GM18951 (cell line): ENCODE results near the gene CYP46A1.

Source experiments
- POLR2A ChIP-seq: IDR thresholded peaks from 4 replicates; pipeline ENCODE4 v1.6.1; 2011; ENCODE audit warnings: mild to moderate bottlenecking; ENCODE audit not compliant: insufficient read length, insufficient read depth; ENCODE audit errors: extremely low read depth
- in situ Hi-C: fragments of 300-500 bp; cut with MboI; formaldehyde crosslinking; loops from one replicate; pipeline ENCODE4 v1.12.0; 2022; ENCODE audit warnings: low sequenced_read_pairs, mixed read lengths, inconsistent platforms; ENCODE audit not compliant: unreplicated experiment

Gene CYP46A1

DNA sequence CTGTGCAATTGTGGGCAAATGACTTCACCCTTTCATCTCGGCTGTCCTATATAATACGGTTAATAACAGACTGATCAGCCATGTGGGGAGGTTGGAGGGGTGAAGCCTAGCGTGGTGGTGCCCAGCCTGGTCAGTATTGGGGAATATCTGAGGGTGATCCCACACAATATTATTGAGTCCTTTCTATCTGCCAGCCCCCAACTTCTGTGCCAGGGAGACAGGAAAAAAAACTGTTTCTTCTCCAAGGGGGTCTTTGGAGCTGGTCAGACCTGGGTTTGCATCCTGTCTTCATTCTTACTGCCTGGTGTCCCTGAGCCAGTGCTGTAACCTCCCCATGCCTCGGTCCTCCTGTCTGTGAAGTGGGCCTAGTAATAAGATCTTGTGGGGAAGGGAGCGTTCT, 6.5 kb downstream of the CYP46A1 start:
- in situ Hi-C loops, result no loop called here
- TF ChIP-seq POLR2A, result no peak

DNA sequence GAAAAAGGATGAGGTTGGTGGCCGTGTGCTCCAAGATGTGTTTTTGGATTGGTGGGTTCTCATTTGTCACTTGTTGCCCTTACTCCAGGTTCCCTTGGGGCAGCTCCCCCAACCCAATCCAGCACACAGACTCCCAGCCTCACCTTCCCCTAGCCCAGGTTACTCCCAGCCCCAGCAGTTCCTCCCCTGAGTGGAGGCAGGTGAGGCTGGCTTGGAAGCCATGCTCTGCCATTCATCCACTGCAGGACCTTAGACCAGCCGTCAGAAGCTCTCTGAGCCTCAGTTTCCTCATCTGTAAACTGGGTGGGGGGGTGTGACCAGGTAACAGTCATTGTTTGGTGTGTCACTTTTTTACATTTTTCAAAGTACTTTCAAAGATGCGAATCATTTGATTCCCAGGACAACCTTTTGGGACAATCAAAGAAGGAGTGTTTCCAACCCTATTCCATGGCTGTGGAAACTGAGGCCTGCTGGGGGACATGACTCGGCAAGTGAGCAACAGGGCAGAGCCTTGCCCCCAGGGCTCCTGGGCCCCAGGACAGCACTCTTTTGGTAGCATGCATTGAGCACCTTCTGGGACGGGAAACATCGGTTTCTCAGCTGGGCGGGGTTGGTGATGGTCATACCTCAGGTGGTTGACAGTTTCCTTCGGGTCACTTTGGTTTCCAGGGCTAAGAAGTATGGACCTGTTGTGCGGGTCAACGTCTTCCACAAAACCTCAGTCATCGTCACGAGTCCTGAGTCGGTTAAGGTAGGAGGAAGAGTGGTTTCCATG, 7.2 kb downstream of the CYP46A1 start:
- in situ Hi-C loops, result no loop called here
- TF ChIP-seq POLR2A, result no peak

DNA sequence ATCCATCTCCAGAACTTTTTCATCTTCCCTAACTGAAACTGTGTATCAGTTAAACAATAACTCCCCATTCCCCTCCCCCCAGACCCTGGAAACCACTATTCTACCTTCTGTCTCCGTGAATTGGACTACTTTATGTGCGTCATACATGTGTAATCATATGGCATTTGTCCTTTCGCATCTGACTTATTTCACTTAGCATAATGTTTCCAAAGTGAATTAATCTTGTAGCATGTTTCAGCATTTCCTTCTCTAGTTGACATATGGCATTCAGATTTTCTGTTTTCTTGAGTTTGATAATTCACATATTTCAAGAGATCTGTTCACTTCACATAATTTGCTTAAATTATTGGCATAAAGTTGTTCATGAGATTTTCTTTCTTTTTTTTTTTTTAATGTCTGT, 9.8 kb downstream of the CYP46A1 start:
- in situ Hi-C loops, result no loop called here
- TF ChIP-seq POLR2A, result no peak

DNA sequence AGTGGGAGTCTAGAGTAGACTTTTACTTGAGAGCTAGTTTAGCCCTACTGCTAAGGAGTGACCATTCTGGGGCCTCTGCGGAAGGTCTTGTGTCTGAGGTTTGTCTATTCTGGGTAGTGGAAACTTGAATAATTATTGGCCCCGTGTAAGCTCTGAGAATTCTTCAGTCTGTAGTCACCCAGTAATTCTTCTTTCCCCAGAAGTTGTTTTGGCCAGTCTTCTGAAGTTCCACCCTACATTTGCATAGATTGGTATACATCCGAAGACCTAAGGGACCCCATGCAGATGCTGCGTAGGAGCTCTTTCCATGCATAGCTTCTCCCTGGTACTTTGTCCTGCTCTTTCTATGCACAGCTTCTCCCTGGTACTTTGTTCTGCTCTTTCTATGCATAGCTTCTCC, 12.8 kb downstream of the CYP46A1 start:
- in situ Hi-C loops, result no loop called here
- TF ChIP-seq POLR2A, result no peak

DNA sequence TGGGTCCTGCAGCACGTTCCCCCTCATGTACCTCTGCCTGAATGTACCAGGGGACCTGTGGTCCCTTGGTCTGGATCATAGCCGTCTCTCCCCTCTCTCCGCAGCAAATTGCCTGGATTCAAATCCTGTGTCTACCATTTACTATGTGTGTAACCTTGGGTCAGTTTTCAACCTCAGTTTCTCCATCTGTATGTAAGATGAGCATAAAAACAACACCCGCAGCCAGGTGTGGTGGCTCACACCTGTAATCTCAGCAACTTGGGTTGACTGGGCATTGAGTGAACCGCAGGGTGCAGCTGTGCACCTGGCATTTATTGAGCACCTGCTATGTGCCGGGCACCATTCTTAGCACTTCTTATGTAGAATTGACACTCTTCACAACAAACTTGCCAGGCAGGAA, 14.1 kb downstream of the CYP46A1 start:
- TF ChIP-seq POLR2A, result no peak
- in situ Hi-C loops, result no loop called here

DNA sequence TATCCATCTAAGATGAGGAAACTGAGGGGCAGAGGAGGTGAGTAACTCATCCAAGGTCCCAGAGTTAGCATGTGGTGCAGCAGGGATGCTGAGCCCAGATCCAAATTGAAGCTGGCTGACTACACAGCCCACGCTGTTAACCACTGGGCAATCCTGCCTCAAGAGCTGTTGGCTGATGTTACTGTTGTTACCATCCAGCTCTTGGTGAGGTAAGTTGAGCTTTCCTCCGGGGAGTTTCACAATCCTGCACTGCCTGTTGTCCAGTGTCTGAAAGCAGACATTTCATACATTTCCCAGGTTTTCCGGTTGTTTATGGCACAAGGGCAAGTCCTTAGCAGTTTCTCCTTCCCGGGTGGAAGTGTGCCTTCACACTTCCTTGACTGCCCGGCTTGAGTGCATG, 14.5 kb downstream of the CYP46A1 start:
- no peak for TF ChIP-seq POLR2A
- in situ Hi-C loops, result no loop called here

DNA sequence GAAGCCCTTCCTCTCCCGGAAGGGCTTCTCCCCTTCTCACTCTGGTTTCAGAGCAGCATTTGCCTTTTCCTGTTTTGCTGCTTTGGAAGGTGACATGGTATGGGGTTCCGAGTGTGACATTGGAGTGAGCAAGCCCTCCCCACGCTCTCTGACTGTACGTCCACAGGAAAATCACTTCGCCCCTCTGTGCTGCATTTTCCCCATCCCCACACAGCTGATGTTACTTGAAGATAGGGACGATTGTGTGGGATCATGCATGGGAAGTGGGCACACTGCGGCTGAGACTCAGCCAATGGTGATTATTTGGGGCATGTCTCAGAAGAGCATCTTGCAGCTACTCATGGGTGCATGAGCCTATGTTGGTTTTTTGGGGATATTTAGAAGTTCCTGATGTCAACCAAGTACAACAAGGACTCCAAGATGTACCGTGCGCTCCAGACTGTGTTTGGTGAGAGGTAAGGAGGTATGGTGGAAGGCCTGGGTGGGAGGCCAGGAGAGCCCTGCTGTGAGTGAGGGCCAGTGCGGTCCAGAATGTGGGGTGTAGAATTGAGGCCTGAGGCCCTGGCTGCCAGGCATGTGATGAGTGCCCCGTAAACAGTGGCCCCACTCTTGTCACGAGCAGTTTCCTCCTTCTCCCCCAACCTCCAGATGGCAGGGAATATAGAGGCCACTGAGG, 15.1 kb downstream of the CYP46A1 start:
- no peak for TF ChIP-seq POLR2A
- in situ Hi-C loops, result no loop called here

DNA sequence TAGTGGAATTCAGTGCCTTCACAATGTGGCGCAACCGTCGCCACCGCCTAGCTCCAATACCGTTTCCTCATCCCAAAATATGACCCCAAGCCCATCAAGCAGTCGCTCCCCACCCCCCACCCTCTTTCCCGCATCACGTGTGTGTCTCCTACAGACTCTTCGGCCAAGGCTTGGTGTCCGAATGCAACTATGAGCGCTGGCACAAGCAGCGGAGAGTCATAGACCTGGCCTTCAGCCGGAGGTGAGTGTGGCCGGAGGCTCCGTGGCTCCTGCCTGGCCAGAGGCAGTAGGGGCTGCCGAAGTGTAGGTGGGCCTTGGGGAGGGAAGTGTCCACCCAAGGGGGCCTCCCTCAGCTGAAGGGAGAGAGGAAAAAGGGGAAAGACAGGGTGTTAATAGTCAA, 15.8 kb downstream of the CYP46A1 start:
- in situ Hi-C loops, result loop anchor here (25.0 kb wide), 1 partner anchor 187 kb away; no protein-coding TSS in a partner anchor
- no peak for TF ChIP-seq POLR2A

DNA sequence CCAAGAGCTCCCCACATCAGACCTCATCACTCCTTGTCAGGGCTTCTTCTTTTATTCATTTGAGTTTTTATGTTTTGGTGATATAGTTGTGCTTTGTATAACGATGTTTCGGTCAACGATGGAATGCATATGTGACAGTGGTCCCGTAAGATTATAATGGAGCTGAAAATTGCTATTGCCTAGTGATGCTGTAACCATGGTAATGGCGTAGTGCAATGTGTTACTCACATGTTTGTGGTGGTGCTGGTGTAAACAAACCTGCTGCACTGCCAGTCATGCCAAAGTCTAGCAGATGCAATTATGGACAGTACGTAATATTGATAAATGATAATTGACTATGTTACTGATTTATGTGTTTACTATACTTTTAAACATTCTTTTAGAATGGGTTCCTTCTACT, 16.3 kb downstream of the CYP46A1 start:
- no peak for TF ChIP-seq POLR2A
- in situ Hi-C loops, result loop anchor here (25.0 kb wide), 1 partner anchor 187 kb away; no protein-coding TSS in a partner anchor

DNA sequence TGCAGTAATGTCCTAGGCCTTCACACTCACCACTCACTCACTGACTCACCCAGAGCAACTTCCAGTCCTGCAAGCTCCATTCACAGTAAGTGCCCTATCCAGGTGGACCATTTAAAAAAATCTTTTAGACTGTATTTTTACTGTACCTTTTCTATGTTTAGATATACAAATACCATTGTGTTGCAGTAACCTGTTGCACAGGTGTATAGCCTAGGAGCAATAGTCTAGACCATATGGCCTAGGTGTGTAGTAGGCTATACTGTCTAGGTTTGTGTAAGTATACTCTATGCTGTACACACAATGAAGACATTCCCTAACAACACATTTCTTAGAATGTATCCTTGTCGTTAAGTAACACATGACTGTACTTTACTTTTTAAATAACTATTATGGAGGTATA, 17.2 kb downstream of the CYP46A1 start:
- in situ Hi-C loops, result loop anchor here (25.0 kb wide), 1 partner anchor 186 kb away; no protein-coding TSS in a partner anchor
- no peak for TF ChIP-seq POLR2A

DNA sequence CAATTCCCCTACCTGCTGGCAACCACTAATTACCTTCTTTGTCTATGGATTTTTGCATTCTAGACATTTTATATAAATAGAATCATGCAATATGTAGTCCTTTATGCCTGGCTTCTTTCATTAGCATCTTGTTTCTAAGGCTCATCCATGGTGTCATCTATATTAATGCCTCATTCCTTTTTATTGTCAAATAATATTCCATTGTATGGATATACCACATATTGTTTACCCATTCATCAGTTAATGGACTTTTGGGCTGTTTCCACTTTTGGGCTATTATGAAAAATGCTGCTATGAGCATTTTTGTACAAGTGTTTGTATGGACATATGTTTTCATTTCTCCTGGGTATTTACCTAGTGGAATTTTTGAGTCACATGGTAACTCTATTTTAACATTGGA, 18.0 kb downstream of the CYP46A1 start:
- in situ Hi-C loops, result loop anchor here (25.0 kb wide), 1 partner anchor 185 kb away; no protein-coding TSS in a partner anchor
- TF ChIP-seq POLR2A, result no peak

DNA sequence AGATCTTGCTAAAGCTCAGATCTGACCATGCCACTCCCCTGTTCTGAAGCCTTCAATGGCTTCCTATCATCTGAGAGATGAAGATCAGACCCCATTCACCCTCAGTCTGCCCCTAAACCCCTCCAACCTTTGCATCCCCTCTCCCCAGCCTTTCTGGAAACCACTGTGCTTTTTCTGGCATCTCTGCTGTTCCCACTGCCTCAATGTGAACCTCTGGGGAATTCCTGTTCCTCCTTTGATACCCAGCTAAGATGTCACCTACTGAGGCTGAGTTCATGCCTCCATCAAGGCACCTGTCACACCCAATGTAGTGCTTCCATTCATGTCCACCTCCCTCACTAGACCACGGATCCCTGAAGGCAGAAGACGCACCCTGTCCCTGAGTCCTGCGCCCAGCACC, 19.3 kb downstream of the CYP46A1 start:
- no peak for TF ChIP-seq POLR2A
- in situ Hi-C loops, result loop anchor here (25.0 kb wide), 1 partner anchor 184 kb away; no protein-coding TSS in a partner anchor

DNA sequence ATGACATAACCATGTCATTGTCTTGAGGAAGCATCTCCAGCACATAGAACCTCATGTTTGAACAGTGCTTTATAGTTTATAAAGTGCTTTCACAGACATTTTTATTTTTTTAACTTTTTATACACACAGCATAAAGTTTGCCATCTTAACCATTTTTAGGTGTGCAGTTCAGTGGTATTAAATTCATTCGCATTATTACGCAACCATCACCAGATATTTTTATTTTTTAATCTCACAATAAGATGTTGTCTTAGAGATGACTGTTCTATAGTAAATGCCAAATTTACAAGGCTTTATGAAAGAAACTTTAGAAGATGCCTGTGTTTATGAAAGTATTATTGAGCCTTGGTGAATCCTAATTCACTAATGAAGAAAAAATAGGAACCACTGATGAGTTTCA, 19.9 kb downstream of the CYP46A1 start:
- in situ Hi-C loops, result loop anchor here (25.0 kb wide), 1 partner anchor 183 kb away; no protein-coding TSS in a partner anchor
- TF ChIP-seq POLR2A, result no peak

DNA sequence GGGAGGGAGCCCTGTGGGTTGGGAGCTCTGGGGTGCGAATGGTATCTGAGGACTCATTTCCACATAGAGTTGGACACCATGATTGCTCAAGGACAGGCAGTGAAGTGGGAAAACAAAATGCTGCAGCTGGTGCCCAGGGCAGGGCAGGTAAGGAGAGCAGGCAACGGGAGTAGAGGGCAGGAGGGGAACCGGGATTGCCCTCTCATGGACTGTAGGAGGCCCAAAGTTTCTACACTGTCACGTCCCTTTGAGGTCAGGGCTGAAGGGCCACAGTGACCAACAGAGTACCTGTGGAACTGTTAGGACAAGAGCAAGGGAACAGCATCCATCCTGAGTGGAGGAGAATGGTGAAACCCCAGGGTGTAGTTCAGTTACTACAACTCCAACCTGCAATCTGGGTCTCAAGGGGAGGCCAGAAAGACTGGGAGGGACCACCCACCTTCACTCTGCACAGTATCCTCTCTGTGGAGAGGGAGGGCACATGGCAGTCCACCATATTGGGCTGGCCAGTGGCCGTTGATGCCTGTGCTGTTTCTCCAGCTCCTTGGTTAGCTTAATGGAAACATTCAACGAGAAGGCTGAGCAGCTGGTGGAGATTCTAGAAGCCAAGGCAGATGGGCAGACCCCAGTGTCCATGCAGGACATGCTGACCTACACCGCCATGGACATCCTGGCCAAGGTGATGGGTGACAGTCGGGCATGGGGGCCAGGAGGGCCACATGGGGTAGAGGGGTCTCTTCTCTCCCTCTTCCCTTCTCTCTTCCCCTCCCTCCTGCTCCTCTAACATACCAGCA, 22.2 kb downstream of the CYP46A1 start:
- in situ Hi-C loops, result loop anchor here (25.0 kb wide), 1 partner anchor 181 kb away; no protein-coding TSS in a partner anchor
- TF ChIP-seq POLR2A, result no peak
